ENCODE data around the gene MANSC1.
"Not testable (repeated sequence)": the region's sequence is repeated elsewhere in the genome, so short reads cannot be mapped to it uniquely, and the experiment has no call there.

MANSC1 gene

DNA sequence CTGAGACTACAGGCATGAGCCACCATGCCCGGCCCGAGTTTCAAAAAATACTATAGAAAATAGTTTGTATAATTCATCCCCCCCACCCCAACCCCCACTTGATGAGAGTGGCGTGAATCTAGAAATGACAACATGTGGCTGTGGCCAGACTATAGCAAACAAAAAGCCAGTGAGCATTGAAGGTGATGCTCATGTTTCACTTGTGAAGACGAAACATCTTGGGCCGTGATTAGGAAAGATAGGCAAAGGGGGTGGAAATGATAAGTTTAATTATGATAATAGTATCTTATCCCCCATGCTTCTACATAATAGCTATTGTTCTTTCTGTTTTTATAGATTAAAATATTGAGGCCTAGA lies 15.4 kb upstream of the MANSC1 start:
- DNase-seq (ENCODE audit: low spot score), result no peak

GRCh38 chr12:12364787-12365445 lies 14.9 kb upstream of the MANSC1 start:
- no peak for DNase-seq (ENCODE audit: low spot score)

GRCh38 chr12:12358528-12358927 lies 8.5 kb upstream of the MANSC1 start:
- DNase-seq (ENCODE audit: low spot score), result no peak

DNA sequence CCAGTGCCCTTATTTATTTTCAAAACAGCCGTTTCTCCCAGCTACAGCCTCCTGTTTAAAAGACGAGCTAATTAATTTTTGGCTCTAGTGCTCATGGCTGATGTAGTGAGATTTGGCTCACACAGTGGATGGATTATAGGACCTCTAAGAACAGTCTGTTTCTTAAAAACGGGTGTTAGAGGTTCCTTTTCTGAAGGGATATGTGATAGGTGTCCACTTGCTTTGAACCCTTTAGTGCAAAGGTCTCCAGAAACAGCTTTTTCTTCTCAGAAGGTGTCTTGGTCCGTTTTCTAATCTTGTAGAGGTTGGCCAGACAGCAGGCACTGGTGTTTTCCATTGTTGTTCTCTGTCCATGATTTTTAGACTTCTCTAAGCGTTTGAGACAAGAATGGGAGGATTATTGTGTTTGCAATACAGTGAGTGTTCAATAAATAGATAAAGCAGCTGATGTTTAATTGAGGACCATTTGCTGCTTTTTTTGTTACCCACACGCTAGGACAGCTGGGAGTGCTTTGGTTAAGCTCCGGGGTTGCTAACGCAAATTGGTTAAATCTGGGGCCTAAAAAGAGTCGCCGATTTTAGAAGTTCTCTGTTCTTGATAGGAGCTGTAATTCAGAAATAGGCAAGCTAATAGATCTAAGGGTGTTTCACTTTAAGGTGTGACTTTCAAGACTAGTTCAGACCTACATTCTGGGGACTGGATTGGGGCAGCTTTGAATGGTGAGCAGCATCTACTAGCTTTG lies 7.8 kb upstream of the MANSC1 start:
- DNase-seq (ENCODE audit: low spot score), result peak; percentile 61

GRCh38 chr12:12356896-12357718 lies 7.1 kb upstream of the MANSC1 start, which contains the start of gene BORCS5:
Gene BORCS5 (plus strand): TSS chr12:12357078. CDS start chr12:12357452, 374 bp downstream.
- DNase-seq (ENCODE audit: low spot score), result peak; percentile 97

DNA sequence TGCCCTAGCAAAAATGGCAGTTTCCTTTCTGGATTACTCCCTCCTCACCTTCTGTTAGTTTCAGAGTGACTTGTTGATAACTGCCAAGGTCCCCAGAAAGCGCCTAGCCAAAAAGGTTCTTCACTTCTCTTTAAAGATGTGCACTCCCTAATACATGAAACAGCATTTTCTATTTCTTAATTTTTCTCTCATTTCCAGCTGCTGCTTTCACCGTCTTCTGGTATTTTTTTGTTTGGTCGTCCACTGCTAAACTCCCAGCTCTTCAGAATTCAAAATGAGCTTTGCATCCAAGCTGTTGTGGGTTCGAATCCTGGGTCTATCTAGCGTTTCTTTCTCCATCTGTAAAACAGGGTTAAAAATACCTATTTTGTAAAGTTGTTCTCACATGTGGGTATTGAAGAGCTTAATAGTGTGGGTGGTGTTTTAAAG lies 6.4 kb upstream of the MANSC1 start:
- no peak for DNase-seq (ENCODE audit: low spot score)

GRCh38 chr12:12353807-12354206 lies 3.8 kb upstream of the MANSC1 start:
- no peak for DNase-seq (ENCODE audit: low spot score)

DNA sequence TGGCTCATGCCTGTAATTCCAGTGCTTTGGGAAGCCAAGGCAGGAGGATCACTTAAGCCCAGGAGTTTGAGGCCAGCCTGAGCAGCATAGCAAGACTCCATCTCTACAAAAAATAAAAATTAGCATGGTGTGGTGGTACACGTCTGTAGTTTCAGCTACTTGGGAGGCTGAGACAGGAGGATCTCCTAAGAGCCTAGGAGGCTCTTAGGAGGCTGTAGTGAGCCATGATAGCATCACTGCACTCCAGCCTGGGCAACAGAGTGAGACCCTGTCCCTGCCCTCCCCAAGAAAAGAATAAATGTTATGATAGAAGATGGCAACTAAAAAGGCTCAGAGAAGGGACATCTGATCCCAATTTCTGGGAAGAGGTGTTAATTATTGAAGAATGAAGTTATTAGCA lies 3.2 kb upstream of the MANSC1 start:
- no peak for DNase-seq (ENCODE audit: low spot score)

- not testable (repeated sequence) for DNase-seq (ENCODE audit: low spot score)
Observed at GRCh38 chr12:12351468-12352185, 1.6 kb upstream of the MANSC1 start.

- DNase-seq (ENCODE audit: low spot score), result no peak
Observed at GRCh38 chr12:12350868-12351463, 924 bp upstream of the MANSC1 start.

- no peak for DNase-seq (ENCODE audit: low spot score)
Observed at GRCh38 chr12:12338527-12339168, 11.4 kb downstream of the MANSC1 start.

GRCh38 chr12:12336511-12336910 lies 13.5 kb downstream of the MANSC1 start:
- DNase-seq (ENCODE audit: low spot score), result no peak

DNA sequence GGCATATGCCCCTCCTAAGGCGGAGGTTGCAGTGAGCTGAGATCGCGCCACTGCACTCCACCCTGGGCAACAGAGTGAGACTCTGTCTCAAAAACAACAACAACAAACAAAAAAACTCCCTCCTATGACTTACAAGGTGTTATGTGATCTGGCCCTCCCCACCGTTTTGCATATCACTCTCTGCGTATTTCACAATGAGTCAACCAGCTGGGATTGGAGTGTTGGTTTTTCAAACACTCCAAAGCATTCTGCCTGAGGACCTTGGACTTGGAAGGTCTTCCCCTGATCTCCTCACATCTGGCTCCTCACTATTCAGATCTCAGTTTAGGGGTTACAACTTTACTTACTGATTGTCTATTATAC lies 14.0 kb downstream of the MANSC1 start:
- DNase-seq (ENCODE audit: low spot score), result no peak

DNA sequence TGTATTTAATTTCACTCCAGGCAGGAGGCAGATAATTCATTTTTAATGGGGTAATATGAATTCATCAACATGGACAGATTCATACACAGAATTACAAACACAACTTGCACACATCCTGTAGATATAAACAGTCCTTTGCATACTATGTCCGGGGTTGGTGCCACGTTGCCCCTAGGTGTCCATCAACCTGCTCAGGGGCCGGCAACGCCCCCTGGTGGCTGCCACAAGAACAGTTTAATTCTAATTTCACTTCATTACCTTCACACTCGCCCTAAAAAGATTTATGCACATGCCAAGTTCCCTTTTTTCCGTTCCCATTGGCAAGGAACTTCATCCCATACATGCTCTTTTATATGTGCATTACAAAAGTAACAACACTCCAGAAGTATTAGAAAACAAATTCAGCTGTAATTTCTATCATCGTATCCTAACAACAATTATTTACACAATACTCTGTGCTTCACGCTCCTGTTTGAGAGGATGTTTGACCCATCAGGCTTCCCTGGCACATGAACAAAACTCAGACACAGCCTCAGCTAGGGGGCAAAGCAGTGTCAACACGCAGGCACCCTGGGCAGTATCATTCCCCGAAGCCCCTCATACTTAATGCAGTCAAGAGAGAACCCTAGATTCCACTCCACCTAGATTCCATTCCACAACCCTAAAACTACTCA lies 15.5 kb downstream of the MANSC1 start:
- DNase-seq (ENCODE audit: low spot score), result peak; percentile 78

DNA sequence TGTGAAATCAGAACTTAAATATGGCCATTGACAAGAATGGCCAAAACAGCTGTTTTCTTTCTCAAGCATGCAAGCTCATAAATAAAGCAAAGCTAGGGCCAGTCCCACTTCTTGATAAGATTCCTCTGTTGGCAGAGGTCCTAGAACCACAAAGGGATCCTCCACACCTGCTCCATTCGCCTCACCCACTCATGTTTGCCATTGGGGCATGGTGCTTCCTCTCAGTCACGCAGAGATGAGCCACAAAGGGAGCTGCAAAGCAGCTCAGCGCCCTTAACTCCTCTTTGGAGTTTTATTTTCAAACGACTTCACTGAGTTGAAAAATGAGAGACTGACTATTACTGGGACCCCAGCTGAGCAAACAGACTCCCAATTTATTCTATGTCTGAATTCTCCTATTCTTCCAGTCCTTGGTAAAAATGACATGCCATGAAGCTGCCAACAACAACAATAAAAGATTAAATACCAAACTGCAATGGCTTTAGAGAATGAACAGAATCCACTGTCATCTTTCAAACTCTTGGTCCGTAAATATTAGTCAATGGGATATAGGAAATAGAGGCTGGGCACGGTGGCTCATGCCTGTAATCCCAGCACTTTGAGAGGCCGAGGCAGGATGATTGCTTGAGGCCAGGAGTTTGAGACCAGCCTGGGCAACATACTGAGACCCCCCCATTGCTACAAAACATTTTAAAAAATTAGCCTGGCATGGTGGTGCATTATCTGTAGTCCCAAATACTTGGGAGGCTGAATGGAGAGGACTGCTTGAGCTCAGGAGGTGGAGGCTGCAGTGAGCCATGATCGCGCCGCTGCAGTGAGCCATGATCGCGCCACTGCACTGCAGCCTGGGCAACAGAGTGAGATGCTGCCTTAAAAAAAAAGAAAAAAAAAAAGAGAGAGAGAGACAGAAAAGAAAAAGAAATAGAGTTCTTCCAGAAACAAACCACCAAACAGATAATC lies 16.4 kb downstream of the MANSC1 start:
- DNase-seq (ENCODE audit: low spot score), result no peak

DNA sequence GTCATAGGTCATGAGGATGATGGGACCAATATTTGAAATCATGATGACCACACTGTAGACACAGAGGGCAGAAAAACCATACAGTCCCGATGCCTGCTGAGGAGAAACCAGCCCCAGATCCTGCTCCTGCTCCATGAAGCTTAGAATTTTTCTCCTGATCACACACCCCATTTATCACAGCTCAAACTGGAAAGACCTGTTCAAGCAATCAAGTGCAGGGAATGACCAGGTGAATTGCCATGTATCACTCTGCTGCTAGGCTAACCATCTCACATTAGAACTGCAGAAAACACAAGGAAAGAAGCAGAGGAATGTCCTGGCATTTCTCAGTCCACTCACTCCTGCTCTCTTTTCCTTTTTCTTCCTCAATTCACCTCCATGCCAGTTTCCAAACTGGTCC lies 18.1 kb downstream of the MANSC1 start:
- no peak for DNase-seq (ENCODE audit: low spot score)

- no peak for DNase-seq (ENCODE audit: low spot score)
Observed at GRCh38 chr12:12331244-12331771, 18.7 kb downstream of the MANSC1 start.

DNA sequence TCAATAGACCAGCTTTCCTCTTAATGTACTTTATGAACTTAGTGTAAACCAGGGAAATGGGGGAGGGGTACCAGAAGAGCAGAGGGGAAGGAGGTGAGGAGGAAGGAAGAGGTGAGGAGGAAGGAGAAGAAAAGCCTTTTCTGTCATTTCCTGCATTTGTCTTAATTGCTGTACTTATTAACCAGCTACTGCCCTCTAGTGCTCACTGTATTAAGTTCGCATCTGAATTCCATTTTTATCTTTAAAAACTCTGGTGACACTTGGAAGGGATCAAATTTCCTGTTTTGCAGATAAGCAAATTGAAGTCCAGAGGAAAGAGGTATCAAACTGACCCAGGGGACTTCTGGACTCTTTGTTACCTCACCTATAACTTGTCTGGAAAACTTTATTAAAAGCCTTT lies 22.2 kb downstream of the MANSC1 start:
- DNase-seq (ENCODE audit: low spot score), result peak; percentile 83

DNA sequence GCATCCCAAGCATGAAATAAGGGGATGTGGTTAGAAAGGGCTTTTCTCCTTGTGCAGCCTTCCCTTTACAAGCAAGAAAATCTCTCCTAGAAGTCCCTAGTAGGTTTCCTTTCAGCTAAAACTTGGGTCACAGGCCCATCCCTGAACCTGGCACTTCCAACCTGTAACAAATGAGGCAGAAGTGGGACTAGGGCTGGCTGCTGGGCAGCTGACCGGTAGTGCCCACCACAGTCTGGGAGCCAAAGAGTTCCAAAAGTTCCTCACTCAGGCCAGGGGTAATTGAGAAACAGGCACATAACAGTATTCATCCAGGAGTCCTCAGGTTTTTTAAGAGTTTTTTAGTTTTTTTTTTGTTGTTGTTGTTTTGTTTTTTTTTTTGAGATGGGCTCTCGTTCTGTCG lies 23.8 kb downstream of the MANSC1 start:
- DNase-seq (ENCODE audit: low spot score), result no peak

Measured in RKO (cell line).